ENCODE data around the gene FAF1. TPM values are rescaled to one million over a fixed set of nuclear protein-coding genes. Genes with fewer than 3 reads are reported as not detected.

Gene FAF1
- total RNA-seq, 2 donors from 2014 or later, result 60.3 to 66.7 TPM

- H3K4me1 ChIP-seq, result peaks cover 8% of the 10 kb centered on the region
- H3K9ac ChIP-seq (ENCODE audit: low read depth in 2 of 2, low read length in 2 of 2), result no peak overlapping the region
- no peak for TF ChIP-seq CTCF (IDR thresholded peaks at IDR 0.05)
- intact Hi-C loops (cut with DNase I), result no loop called here
- H3K4me3 ChIP-seq, result no peak overlapping the region
- no peak overlapping the region for H3K27ac ChIP-seq
- DNase-seq, result no peak
- no peaks in the 10 kb centered on the region for H3K9me3 ChIP-seq
- peaks cover 100% of the 10 kb centered on the region for H3K27me3 ChIP-seq
- no peaks in the 10 kb centered on the region for H3K36me3 ChIP-seq
Measured at GRCh38 chr1:50425376-50426107, 534.5 kb downstream of the FAF1 start.

- H3K27ac ChIP-seq, result no peak overlapping the region
- intact Hi-C loops (cut with DNase I), result no loop called here
- H3K27me3 ChIP-seq, result peaks cover 99% of the 10 kb centered on the region
- no peak overlapping the region for H3K9ac ChIP-seq (ENCODE audit: low read depth in 2 of 2, low read length in 2 of 2)
- no peak overlapping the region for H3K4me3 ChIP-seq
- TF ChIP-seq CTCF (IDR thresholded peaks at IDR 0.05), result no peak
- no peak for DNase-seq
- H3K4me1 ChIP-seq, result peaks cover 8% of the 10 kb centered on the region
- no peaks in the 10 kb centered on the region for H3K36me3 ChIP-seq
- H3K9me3 ChIP-seq, result no peaks in the 10 kb centered on the region
Measured at GRCh38 chr1:50424884-50425375, 535.1 kb downstream of the FAF1 start.

- no peak for TF ChIP-seq CTCF (IDR thresholded peaks at IDR 0.05)
- no peak overlapping the region for H3K9ac ChIP-seq (ENCODE audit: low read depth in 2 of 2, low read length in 2 of 2)
- DNase-seq, result no peak
- no peak overlapping the region for H3K27ac ChIP-seq
- no peaks in the 10 kb centered on the region for H3K36me3 ChIP-seq
- H3K4me3 ChIP-seq, result peak overlapping the region; percentile 34
- H3K4me1 ChIP-seq, result peaks cover 8% of the 10 kb centered on the region
- H3K27me3 ChIP-seq, result peaks cover 99% of the 10 kb centered on the region
- H3K9me3 ChIP-seq, result no peaks in the 10 kb centered on the region
- intact Hi-C loops (cut with DNase I), result no loop called here
Measured at GRCh38 chr1:50424045-50424883, 535.8 kb downstream of the FAF1 start.

GRCh38 chr1:50423670-50424000 is 536.4 kb downstream of the FAF1 start:
- Histone ChIP-seq H3K27me3 (peaks cover 96% of the 10 kb centered on the region), H3K4me1 (peaks cover 8% of the 10 kb centered on the region), H3K27ac (no peak overlapping the region), H3K9me3 (no peaks in the 10 kb centered on the region), H3K36me3 (no peaks in the 10 kb centered on the region), H3K9ac (ENCODE audit: low read depth in 2 of 2, low read length in 2 of 2) (no peak overlapping the region), H3K4me3 (peak overlapping the region; percentile 34)
- intact Hi-C loops (cut with DNase I), result no loop called here
- DNase-seq, result no peak
- TF ChIP-seq CTCF (IDR thresholded peaks at IDR 0.05), result no peak

- H3K27ac ChIP-seq, result no peak within 1 kb of the TSS
- TF ChIP-seq CTCF (IDR thresholded peaks at IDR 0.05), result no peak
- DNase-seq, result no peak
Measured at GRCh38 chr1:50422946-50423669, 537.0 kb downstream of the FAF1 start, which contains the start of gene DMRTA2. Gene DMRTA2 (minus strand): TSS chr1:50423443. CDS start chr1:50421536, 1,907 bp downstream.

More at GRCh38 chr1:50422946-50423669, 537.0 kb downstream of the FAF1 start, which contains the start of gene DMRTA2:
- Histone ChIP-seq H3K4me3 (peak within 1 kb of the TSS; percentile 34), H3K4me1 (peaks cover 8% of the 10 kb centered on the region), H3K27me3 (peaks cover 96% of the 10 kb centered on the region), H3K36me3 (no peaks in the 10 kb centered on the region), H3K9me3 (no peaks in the 10 kb centered on the region), H3K9ac (ENCODE audit: low read depth in 2 of 2, low read length in 2 of 2) (no peak within 1 kb of the TSS)
- intact Hi-C loops (cut with DNase I), result no loop called here
